CD4-positive, alpha-beta memory T cell (primary cell): ENCODE data around the gene HOXA2. TPM values are rescaled to one million over a fixed set of nuclear protein-coding genes. Genes with fewer than 3 reads are reported as not detected.

Source experiments
- CTCF ChIA-PET: fragments of 350-600 bp; sonication (Branson Sonifier 250); formaldehyde crosslinking; loops from one replicate; lab custom pipeline; 2021; ENCODE audit warnings: inconsistent platforms; ENCODE audit not compliant: partially characterized antibody; lab: Charles Lee
- POLR2A ChIA-PET: fragments of 350-600 bp; sonication (Branson Sonifier 250); formaldehyde crosslinking; loops from one replicate; lab custom pipeline; 2021; ENCODE audit not compliant: partially characterized antibody; lab: Charles Lee
- DNase-seq, 5 donors: peaks; one replicate each; pipeline versions ENCODE4 v3.0.0 to v3.0.0-alpha.2; 2020 to 2022; ENCODE audit warnings: mixed read lengths in 1 of 5
- H3K27ac ChIP-seq: one replicate; pipeline ENCODE4 v1.7.0; 2013; ENCODE audit warnings: low read depth, low read length
- H3K27me3 ChIP-seq: 2 replicates; pipeline ENCODE4 v1.7.0; 2013; ENCODE audit warnings: mild to moderate bottlenecking, low read length, moderate library complexity; ENCODE audit not compliant: insufficient read depth
- H3K36me3 ChIP-seq: 2 replicates; pipeline ENCODE4 v1.7.0; 2013; ENCODE audit warnings: mild to moderate bottlenecking, low read length, moderate library complexity; ENCODE audit not compliant: insufficient read depth
- H3K4me1 ChIP-seq: 2 replicates; pipeline ENCODE4 v1.7.0; 2013; ENCODE audit warnings: mild to moderate bottlenecking, low read length, moderate library complexity; ENCODE audit not compliant: insufficient read depth
- H3K4me3 ChIP-seq, 2 donors: one replicate each; pipeline ENCODE4 v1.7.0; 2013; ENCODE audit warnings: low read length in 2 of 2, mild to moderate bottlenecking in 1 of 2
- H3K9me3 ChIP-seq, 2 donors: one replicate each; pipeline ENCODE4 v1.7.0; 2013; ENCODE audit warnings: low read length in 2 of 2, control low read depth in 1 of 2; ENCODE audit not compliant: control insufficient read depth in 1 of 2
- H3K27ac Mint-ChIP-seq, 7 donors: one replicate each; pipeline ENCODE4 v1.8.0; 2020 to 2021; ENCODE audit warnings: mixed read lengths in 7 of 7, mild to moderate bottlenecking in 6 of 7, inconsistent platforms in 3 of 7, moderate library complexity in 3 of 7
- H3K27me3 Mint-ChIP-seq, 2 donors: one replicate each; pipeline ENCODE4 v1.8.0; 2020 to 2021; ENCODE audit warnings: mixed read lengths in 2 of 2
- H3K36me3 Mint-ChIP-seq, 2 donors: one replicate each; pipeline ENCODE4 v1.8.0; 2020 to 2021; ENCODE audit warnings: mixed read lengths in 2 of 2, inconsistent platforms in 1 of 2, mild to moderate bottlenecking in 1 of 2
- H3K4me1 Mint-ChIP-seq, 4 donors: one replicate each; pipeline ENCODE4 v1.8.0; 2020 to 2021; ENCODE audit warnings: mixed read lengths in 4 of 4, mild to moderate bottlenecking in 1 of 4
- H3K4me3 Mint-ChIP-seq, 8 donors: one replicate each; pipeline ENCODE4 v1.8.0; 2020 to 2021; ENCODE audit warnings: mixed read lengths in 8 of 8, mild to moderate bottlenecking in 7 of 8, moderate library complexity in 6 of 8, inconsistent platforms in 3 of 8
- H3K9me3 Mint-ChIP-seq, 8 donors: one replicate each; pipeline ENCODE4 v1.8.0; 2020 to 2021; ENCODE audit warnings: mixed read lengths in 8 of 8, mild to moderate bottlenecking in 5 of 8, inconsistent platforms in 3 of 8, moderate library complexity in 1 of 8
- intact Hi-C: fragments of 100-400 bp; cut with micrococcal nuclease; formaldehyde crosslinking; loops from one replicate; pipeline ENCODE4 v1.15.1; 2023
- polyA plus RNA-seq, 2 donors: library from polyadenylated mRNA; unstranded; fragments of 300-500 nt; fragmentation: Illumina TruSeq; gene quantifications; one replicate each; pipeline ENCODE4 v1.2.3, GENCODE V29; 2021
- total RNA-seq, 2 experiments: library from RNA; stranded (reverse); gene quantifications; one replicate each; pipeline ENCODE4 v1.2.3, GENCODE V29; 2021

The HOXA2 gene
- total and polyA plus RNA-seq, 4 experiments from 2014 or later = not detected

DNA sequence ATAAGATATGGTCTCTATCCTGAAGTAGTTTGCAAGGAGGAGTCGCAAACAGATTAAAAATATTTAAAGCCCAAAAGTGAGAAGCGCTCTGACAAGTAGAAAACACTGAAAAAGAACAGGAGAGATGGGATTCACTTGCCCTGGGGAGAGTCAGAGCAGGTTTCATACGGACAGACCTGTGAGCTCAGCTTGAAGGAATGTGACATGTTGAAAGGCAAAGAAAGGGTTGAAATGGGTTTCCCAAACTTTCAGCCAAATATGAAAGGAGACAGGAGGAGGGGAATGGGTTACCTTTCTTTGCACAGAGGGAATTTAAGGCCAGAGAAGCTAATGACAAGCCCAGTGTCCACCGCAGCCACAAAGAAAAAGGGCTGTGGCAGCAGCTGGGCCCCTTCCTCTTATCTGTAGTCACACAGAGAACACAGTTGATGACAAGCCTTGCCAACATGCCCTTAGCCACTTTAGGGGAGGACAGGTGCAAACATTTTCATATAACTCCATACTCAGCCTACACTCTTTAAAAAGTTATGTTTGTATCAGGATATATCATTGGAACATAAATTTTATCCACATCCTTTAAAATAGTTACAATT lies 21.5 kb downstream of the HOXA2 start:
- ChIA-PET CTCF (no interaction called here), POLR2A (no interaction called here)
- Mint-ChIP-seq H3K27ac (no peak overlapping the region), H3K36me3 (no peaks in the 10 kb centered on the region), H3K27me3 (peaks cover 11 to 16% of the 10 kb centered on the region in 2 donors), H3K4me1 (no peaks in the 10 kb centered on the region), H3K4me3 (no peak overlapping the region), H3K9me3 (peaks cover 0 to 2% (median 0%) of the 10 kb centered on the region in 8 donors)
- Histone ChIP-seq H3K9me3 (no peaks in the 10 kb centered on the region), H3K4me3 (no peak overlapping the region), H3K27ac (no peak overlapping the region), H3K4me1 (no peaks in the 10 kb centered on the region), H3K36me3 (no peaks in the 10 kb centered on the region), H3K27me3 (peaks cover 1% of the 10 kb centered on the region)
- intact Hi-C loops = no loop called here
- DNase-seq = no peak

DNA sequence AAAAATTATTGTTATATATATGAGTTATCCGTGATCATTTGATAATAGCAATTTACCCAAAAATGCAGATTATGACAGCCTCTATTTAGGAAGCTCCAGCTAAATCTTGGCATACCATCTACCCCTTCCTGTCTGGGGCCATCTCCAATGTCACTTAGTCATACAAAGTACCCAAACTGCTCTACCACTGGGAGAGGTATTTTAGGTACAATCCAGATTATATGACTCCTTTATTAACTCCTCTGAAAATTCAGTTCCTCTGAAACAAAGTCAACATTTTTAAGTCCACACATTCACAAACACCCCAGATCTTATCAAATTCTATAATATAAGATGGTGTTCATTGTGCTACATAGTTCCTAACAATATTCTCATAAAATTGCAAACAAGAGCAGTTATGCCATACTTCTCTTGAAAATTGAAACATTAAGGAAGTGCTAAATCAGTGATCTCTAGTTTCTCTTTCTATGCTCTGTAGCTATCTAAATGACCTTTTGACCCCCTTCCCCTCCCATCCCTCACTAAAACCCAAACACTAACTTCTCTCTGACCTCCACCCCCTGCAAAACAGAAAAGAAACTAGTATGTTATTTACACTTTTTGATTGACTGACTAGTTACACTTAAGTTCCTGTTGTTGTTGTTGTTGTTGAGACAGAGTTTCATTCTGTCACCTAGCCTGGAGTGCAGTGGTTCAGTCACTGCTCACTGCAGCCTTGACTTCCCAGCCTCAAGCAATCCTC lies 23.1 kb downstream of the HOXA2 start:
- no peaks in the 10 kb centered on the region for H3K4me1 ChIP-seq
- Mint-ChIP-seq H3K4me3 (no peak overlapping the region), H3K36me3 (no peaks in the 10 kb centered on the region), H3K27ac (peak overlapping the region in 1 of 7 donors; percentile 28), H3K9me3 (peaks cover 0 to 2% (median 0%) of the 10 kb centered on the region in 8 donors), H3K27me3 (peaks cover 14 to 17% of the 10 kb centered on the region in 2 donors), H3K4me1 (no peaks in the 10 kb centered on the region)
- no peaks in the 10 kb centered on the region for H3K36me3 ChIP-seq
- H3K4me3 ChIP-seq = no peak overlapping the region
- DNase-seq = no peak
- H3K27me3 ChIP-seq = no peaks in the 10 kb centered on the region
- H3K27ac ChIP-seq = no peak overlapping the region
- CTCF ChIA-PET = no interaction called here
- intact Hi-C loops = no loop called here
- no peaks in the 10 kb centered on the region for H3K9me3 ChIP-seq
- POLR2A ChIA-PET = no interaction called here

DNA sequence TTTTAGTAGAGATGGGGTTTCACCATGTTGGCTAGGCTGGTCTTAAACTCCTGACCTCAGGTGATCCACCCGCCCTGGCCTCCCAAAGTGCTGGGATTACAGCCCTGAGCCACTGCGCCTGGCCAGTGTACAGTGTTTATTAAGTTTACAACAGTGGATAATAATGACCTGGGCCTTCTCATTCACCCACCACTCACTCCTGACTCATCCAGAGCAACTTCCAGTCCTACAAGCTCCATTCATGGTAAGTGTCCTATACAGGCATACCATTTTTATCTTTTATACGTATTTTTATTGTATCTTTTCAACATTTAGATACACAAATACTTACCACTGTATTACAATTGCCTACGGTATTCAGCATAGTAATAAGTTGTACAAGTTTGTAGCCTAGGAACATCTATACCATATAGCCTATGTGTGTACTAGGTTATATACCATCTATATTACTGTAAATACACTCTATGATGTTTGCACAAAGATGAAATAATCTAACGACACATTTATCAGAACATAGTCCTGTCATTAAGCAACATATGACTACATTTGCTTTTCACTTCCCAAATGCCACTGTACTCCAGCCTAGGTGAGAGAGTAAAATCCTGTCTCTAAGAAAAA lies 23.8 kb downstream of the HOXA2 start:
- H3K27me3 Mint-ChIP-seq = peaks cover 11 to 15% of the 10 kb centered on the region in 2 donors
- intact Hi-C loops = no loop called here
- no peak overlapping the region for H3K4me3 Mint-ChIP-seq
- ChIA-PET POLR2A (no interaction called here), CTCF (no interaction called here)
- Histone ChIP-seq H3K4me3 (no peak overlapping the region), H3K36me3 (no peaks in the 10 kb centered on the region), H3K9me3 (no peaks in the 10 kb centered on the region), H3K27ac (no peak overlapping the region), H3K4me1 (no peaks in the 10 kb centered on the region), H3K27me3 (no peaks in the 10 kb centered on the region)
- peaks cover 0 to 2% (median 0%) of the 10 kb centered on the region in 8 donors for H3K9me3 Mint-ChIP-seq
- H3K27ac Mint-ChIP-seq = no peak overlapping the region
- no peaks in the 10 kb centered on the region for H3K36me3 Mint-ChIP-seq
- no peaks in the 10 kb centered on the region for H3K4me1 Mint-ChIP-seq
- DNase-seq = no peak

DNA sequence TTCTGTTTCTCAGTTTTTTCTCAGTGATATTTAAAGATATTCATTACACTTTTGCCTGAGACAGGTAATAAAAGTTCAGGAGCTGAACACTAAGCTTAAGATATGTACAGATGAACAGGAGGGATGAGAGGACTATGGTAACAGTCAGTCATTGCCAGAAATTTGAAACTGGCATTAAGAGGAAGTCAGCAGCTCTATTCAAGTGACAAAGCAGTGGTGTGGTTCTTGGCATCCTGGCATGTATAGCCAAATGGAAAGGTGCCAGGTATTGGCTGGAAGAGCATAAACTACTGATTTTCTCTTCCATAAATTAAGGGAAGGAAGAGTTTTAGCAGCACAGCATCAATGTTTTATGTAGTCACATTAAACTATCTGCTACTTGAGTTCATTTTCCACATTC lies 29.4 kb downstream of the HOXA2 start:
- Histone ChIP-seq H3K4me3 (no peak overlapping the region), H3K27ac (no peak overlapping the region), H3K36me3 (no peaks in the 10 kb centered on the region), H3K4me1 (no peaks in the 10 kb centered on the region), H3K9me3 (no peaks in the 10 kb centered on the region), H3K27me3 (no peaks in the 10 kb centered on the region)
- Mint-ChIP-seq H3K36me3 (no peaks in the 10 kb centered on the region), H3K4me3 (no peak overlapping the region), H3K27me3 (peaks cover 15 to 17% of the 10 kb centered on the region in 2 donors), H3K4me1 (no peaks in the 10 kb centered on the region), H3K9me3 (peaks cover 0 to 2% (median 0%) of the 10 kb centered on the region in 8 donors), H3K27ac (no peak overlapping the region)
- DNase-seq = no peak
- intact Hi-C loops = no loop called here
- CTCF ChIA-PET = no interaction called here
- POLR2A ChIA-PET = no interaction called here

DNA sequence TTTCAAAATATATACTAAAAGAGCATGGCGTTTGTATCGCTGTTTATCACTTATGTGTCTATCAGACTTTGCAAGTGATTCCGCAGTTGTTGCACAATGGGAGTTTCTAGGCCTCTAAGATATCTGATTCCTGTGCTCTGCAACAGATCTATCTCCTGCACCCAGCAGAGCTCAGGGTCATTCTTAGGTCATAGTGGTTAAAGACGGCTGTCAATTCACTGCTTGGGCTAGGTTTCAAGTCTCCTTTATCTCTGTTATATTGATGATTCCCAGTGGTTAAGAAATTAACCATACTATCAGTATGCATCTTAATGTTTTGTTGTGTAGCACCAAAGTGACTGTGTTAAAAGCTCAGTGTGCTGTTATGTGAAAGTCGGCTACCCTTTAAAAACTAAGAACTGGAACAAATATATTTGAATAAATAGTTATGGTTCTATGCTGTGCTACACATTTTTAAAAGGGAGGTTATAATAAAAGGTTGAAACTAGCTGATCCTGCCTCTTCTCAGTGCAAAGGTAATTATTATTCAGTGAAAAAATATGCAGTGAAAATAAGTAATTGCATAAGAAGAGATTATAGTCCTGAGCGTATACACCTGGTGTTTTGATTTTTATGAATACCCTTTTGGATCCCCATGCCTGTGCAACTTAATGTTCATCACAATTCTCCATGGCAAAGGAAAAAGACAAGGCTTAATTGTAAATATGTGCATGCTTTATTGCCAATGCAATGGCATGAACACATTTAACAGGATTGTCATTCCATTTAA lies 30.7 kb downstream of the HOXA2 start:
- H3K4me1 Mint-ChIP-seq = no peaks in the 10 kb centered on the region
- no peak overlapping the region for H3K4me3 Mint-ChIP-seq
- Histone ChIP-seq H3K4me1 (no peaks in the 10 kb centered on the region), H3K27me3 (no peaks in the 10 kb centered on the region), H3K4me3 (no peak overlapping the region), H3K36me3 (no peaks in the 10 kb centered on the region), H3K27ac (no peak overlapping the region), H3K9me3 (no peaks in the 10 kb centered on the region)
- H3K27ac Mint-ChIP-seq = no peak overlapping the region
- ChIA-PET POLR2A (no interaction called here), CTCF (no interaction called here)
- no peak for DNase-seq
- H3K36me3 Mint-ChIP-seq = no peaks in the 10 kb centered on the region
- H3K9me3 Mint-ChIP-seq = peaks cover 0 to 2% (median 0%) of the 10 kb centered on the region in 8 donors
- intact Hi-C loops = no loop called here
- peaks cover 17 to 20% of the 10 kb centered on the region in 2 donors for H3K27me3 Mint-ChIP-seq

DNA sequence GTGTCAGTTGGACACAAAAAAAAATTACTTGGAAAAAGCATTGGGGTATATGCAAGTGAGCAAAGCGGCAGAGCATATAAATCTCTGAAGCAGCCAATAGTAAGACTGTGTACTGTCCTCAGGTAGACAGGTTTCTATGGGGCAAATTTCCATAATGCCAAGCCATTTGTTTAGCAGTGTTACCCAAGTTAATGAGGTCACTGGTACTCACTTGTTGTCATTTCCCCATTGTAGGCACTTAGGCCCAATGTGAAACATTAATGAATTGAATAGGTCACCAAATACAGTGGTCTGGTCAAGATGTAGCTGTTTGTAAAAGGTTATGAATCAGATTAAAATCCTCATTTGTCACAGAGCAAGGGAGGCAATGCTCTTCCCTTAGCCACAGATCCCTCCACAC lies 34.2 kb downstream of the HOXA2 start:
- peaks cover 9 to 13% of the 10 kb centered on the region in 2 donors for H3K27me3 Mint-ChIP-seq
- Histone ChIP-seq H3K36me3 (no peaks in the 10 kb centered on the region), H3K27me3 (no peaks in the 10 kb centered on the region), H3K9me3 (no peaks in the 10 kb centered on the region), H3K27ac (no peak overlapping the region), H3K4me3 (no peak overlapping the region), H3K4me1 (no peaks in the 10 kb centered on the region)
- ChIA-PET POLR2A (no interaction called here), CTCF (interaction anchor here (1.2 kb wide), 1 partner anchor 8 kb away, joined by 3 read pairs; no protein-coding TSS in a partner anchor)
- H3K4me1 Mint-ChIP-seq = no peaks in the 10 kb centered on the region
- H3K9me3 Mint-ChIP-seq = no peaks in the 10 kb centered on the region
- no peak overlapping the region for H3K27ac Mint-ChIP-seq
- DNase-seq = no peak
- intact Hi-C loops = no loop called here
- no peak overlapping the region for H3K4me3 Mint-ChIP-seq
- H3K36me3 Mint-ChIP-seq = no peaks in the 10 kb centered on the region

DNA sequence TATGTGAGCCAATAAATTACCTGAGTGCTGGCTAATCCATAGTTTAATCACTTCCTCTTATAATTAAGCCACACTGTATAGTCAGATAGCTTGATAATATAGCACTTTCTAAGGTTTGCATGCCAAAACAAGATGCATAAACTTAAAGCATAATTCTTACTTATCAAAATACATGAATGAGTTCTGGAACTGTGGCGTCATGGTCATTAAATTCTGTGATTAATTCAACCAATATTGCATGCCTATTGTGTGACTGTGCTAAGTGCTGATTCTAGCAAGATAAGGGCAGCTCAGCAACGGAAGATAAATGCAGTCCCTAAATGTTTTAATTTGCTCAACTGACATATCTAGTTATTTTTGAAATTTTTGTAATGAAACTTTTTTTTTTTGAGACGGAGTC lies 36.3 kb downstream of the HOXA2 start:
- CTCF ChIA-PET = no interaction called here
- no peak overlapping the region for H3K27ac Mint-ChIP-seq
- POLR2A ChIA-PET = no interaction called here

More for the DNA sequence above, 36.3 kb downstream of the HOXA2 start:
- DNase-seq = no peak
- no peak overlapping the region for H3K4me3 Mint-ChIP-seq
- intact Hi-C loops = no loop called here
- no peaks in the 10 kb centered on the region for H3K36me3 ChIP-seq
- H3K27me3 Mint-ChIP-seq = peaks cover 5 to 6% of the 10 kb centered on the region in 2 donors
- H3K27me3 ChIP-seq = no peaks in the 10 kb centered on the region
- no peak overlapping the region for H3K27ac ChIP-seq
- no peaks in the 10 kb centered on the region for H3K4me1 Mint-ChIP-seq
- no peak overlapping the region for H3K4me3 ChIP-seq
- no peaks in the 10 kb centered on the region for H3K4me1 ChIP-seq
- H3K36me3 Mint-ChIP-seq = no peaks in the 10 kb centered on the region
- H3K9me3 Mint-ChIP-seq = no peaks in the 10 kb centered on the region
- H3K9me3 ChIP-seq = no peaks in the 10 kb centered on the region
